ENCODE measurements around the gene SNX32. TPM values are rescaled to one million over a fixed set of nuclear protein-coding genes. Genes with fewer than 3 reads are reported as not detected.

SNX32 gene
- total RNA-seq, 4 donors from 2014 or later = 0.76 to 1.1 TPM; not detected in 2

DNA sequence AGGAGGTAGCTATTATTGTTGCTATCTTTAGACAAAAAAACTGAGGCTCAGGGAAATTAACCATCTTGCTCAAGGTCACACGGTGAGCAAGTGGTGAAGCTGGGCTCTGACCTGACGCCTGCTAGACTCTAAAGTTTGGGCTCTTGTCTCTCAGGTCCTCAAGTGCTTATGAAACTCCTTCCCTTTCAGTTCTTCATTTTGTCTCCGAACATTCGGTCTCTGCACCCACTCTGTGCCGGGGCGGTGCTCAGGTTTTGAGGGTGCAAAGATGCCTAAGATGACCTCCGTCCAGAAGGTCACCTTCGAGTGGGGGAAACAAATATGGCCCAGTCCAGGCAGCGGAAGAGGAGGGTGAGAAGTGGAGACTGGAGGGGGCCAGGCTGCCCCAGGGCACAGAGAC is 30.9 kb upstream of the SNX32 start:
- WGBS = 84% methylated on average over 9 of the region's 9 CpGs
- H3K27me3 ChIP-seq = peaks cover 33% of the 10 kb centered on the region
- H3K9me3 ChIP-seq = no peaks in the 10 kb centered on the region
- TF ChIP-seq POLR2A (IDR thresholded peaks at IDR 0.05) = no peak
- TF ChIP-seq, protein P1, sequence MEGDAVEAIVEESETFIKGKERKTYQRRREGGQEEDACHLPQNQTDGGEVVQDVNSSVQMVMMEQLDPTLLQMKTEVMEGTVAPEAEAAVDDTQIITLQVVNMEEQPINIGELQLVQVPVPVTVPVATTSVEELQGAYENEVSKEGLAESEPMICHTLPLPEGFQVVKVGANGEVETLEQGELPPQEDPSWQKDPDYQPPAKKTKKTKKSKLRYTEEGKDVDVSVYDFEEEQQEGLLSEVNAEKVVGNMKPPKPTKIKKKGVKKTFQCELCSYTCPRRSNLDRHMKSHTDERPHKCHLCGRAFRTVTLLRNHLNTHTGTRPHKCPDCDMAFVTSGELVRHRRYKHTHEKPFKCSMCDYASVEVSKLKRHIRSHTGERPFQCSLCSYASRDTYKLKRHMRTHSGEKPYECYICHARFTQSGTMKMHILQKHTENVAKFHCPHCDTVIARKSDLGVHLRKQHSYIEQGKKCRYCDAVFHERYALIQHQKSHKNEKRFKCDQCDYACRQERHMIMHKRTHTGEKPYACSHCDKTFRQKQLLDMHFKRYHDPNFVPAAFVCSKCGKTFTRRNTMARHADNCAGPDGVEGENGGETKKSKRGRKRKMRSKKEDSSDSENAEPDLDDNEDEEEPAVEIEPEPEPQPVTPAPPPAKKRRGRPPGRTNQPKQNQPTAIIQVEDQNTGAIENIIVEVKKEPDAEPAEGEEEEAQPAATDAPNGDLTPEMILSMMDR (IDR thresholded peaks at IDR 0.05) = no peak
- TF ChIP-seq EP300 (IDR thresholded peaks at IDR 0.05) = no peak
- TF ChIP-seq POLR2AphosphoS5 (IDR thresholded peaks at IDR 0.05) = no peak
- H3K36me3 ChIP-seq = no peaks in the 10 kb centered on the region
- no peak overlapping the region for H3K27ac ChIP-seq
- no peak overlapping the region for H3K4me3 ChIP-seq
- no peak for DNase-seq (ENCODE audit: low spot score in 2 of 2)
- peaks cover 3% of the 10 kb centered on the region for H3K4me1 ChIP-seq

DNA sequence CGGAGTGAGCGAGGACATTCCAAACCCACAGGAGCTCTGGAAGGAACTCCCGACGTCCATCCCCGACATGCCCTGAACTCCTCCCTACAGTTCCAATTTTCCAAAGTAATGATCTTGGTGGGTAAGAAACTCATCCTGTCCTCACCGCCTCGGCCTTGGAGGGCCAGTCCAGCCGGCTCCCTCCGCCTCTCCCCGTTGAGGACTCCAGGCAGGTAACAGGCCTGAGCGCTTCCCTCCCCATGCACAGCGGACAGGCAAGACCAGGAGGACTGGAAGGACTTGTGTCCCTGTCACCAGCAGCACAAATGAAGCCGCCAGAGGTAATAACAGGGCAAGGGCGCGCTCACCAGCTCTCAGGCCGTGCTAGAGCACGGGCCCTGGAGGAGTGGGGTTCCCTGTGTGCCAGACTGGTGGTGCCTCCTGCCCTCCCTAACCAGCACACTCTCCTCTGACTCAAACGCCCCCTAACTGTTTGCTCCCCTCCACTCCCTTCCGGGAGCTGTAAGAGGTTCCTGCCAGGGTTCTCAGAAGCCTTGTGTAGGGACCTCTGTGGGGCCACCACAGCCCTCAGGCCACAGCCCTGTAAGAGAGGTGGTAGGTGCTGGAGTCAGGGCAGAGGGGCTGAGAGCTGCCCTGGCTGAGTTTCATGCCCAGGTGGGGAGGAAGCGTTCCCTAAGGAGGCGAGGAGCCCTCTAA is 29.8 kb upstream of the SNX32 start:
- Histone ChIP-seq H3K27ac (no peak overlapping the region), H3K9me3 (no peaks in the 10 kb centered on the region), H3K4me1 (peaks cover 3% of the 10 kb centered on the region), H3K4me3 (no peak overlapping the region), H3K27me3 (peaks cover 28% of the 10 kb centered on the region), H3K36me3 (no peaks in the 10 kb centered on the region)
- WGBS = 74% methylated on average over 11 of the region's 21 CpGs
- DNase-seq (ENCODE audit: low spot score in 2 of 2) = no peak
- TF ChIP-seq, protein P1 (IDR thresholded peaks at IDR 0.05) = no peak
- no peak for TF ChIP-seq EP300 (IDR thresholded peaks at IDR 0.05)
- TF ChIP-seq POLR2AphosphoS5 (IDR thresholded peaks at IDR 0.05) = no peak
- TF ChIP-seq POLR2A (IDR thresholded peaks at IDR 0.05) = no peak

DNA sequence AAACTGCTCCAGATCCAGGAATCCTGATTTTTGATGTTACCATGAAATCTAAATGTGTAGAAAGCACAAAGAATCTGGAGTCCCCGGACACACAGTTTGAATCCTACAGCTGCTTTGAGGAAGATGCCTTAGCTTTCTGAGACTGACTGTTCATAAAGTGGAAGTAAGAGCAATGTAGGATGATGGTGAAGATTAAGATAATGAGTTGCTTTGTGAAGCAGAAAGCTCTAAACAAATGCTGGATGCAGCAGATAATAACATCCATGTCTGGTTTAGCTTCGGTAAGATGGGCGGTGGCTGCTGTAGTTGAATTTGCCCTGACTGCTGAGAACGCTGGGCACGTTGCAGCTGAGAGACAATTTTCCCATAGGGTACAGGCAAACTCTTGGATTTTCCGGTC is 26.8 kb upstream of the SNX32 start:
- no peaks in the 10 kb centered on the region for H3K36me3 ChIP-seq
- H3K27me3 ChIP-seq = peaks cover 16% of the 10 kb centered on the region
- TF ChIP-seq, protein P1 (IDR thresholded peaks at IDR 0.05) = no peak
- no peak for TF ChIP-seq EP300 (IDR thresholded peaks at IDR 0.05)
- TF ChIP-seq POLR2A (IDR thresholded peaks at IDR 0.05) = no peak
- TF ChIP-seq POLR2AphosphoS5 (IDR thresholded peaks at IDR 0.05) = no peak
- WGBS = 52% methylated on average over 5 of the region's 6 CpGs
- DNase-seq (ENCODE audit: low spot score in 2 of 2) = no peak
- no peak overlapping the region for H3K27ac ChIP-seq
- H3K9me3 ChIP-seq = no peaks in the 10 kb centered on the region
- no peak overlapping the region for H3K4me3 ChIP-seq
- peaks cover 10% of the 10 kb centered on the region for H3K4me1 ChIP-seq

DNA sequence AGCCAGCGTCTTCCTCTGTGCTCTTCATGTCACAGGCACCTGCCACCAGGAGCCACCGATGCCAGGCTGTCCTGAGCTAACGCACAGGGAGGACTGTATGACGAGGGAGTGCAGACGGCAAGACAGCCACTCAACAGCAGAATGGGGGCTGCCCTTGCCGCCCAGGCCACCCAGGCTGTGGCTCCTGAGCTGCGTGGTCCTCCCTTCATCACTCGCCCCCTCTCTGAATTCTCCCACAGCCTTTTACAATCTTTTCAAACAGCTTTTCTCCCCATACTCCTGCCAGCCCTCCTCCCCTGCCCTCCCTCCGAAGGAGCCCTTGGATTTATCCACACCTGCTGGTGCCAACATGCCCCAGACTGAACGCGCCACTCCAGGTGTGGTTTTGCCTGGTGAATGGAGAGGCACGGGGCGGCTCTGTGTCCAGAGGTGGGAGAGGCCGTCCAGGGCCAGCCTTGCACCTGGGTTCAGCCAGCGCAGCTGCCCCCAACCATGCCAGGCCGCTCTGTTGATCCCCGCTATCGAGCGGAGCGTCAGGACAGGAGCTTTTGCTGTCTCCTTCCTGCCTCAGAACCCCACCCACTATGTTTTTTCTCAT is 24.9 kb upstream of the SNX32 start:
- no peaks in the 10 kb centered on the region for H3K36me3 ChIP-seq
- peaks cover 4% of the 10 kb centered on the region for H3K27me3 ChIP-seq
- 40% methylated on average over 19 of the region's 20 CpGs for WGBS
- DNase-seq (ENCODE audit: low spot score in 2 of 2) = no peak
- H3K4me1 ChIP-seq = peaks cover 10% of the 10 kb centered on the region
- no peak overlapping the region for H3K4me3 ChIP-seq
- TF ChIP-seq POLR2AphosphoS5 (IDR thresholded peaks at IDR 0.05) = no peak
- no peak for TF ChIP-seq EP300 (IDR thresholded peaks at IDR 0.05)
- no peak for TF ChIP-seq POLR2A (IDR thresholded peaks at IDR 0.05)
- TF ChIP-seq, protein P1 (IDR thresholded peaks at IDR 0.05) = no peak
- H3K27ac ChIP-seq = no peak overlapping the region
- H3K9me3 ChIP-seq = no peaks in the 10 kb centered on the region

DNA sequence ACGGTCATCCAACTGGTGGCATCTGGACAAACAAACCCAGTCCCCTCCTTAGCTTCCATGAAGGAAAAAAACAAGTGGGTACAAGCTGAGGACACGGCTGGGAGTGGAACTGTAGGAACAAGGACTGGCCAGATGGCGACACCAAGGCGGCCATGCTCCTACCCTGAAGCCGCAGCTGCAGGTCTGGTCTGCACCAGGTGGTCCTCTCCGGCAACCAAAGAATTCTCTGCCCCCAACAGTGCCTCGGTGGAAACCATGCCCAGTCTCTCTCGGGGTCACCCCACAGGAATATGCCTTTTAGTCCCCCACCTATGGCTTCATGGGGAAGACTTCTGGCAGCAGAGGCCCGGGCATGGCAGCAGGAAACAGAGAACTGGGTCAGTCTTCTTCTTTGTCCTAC is 24.3 kb upstream of the SNX32 start:
- no peak for TF ChIP-seq EP300 (IDR thresholded peaks at IDR 0.05)
- TF ChIP-seq, protein P1 (IDR thresholded peaks at IDR 0.05) = no peak
- TF ChIP-seq POLR2AphosphoS5 (IDR thresholded peaks at IDR 0.05) = no peak
- no peak for TF ChIP-seq POLR2A (IDR thresholded peaks at IDR 0.05)
- 63% methylated on average over 7 of the region's 9 CpGs for WGBS
- no peaks in the 10 kb centered on the region for H3K36me3 ChIP-seq
- no peak overlapping the region for H3K27ac ChIP-seq
- peaks cover 16% of the 10 kb centered on the region for H3K4me1 ChIP-seq
- H3K27me3 ChIP-seq = no peaks in the 10 kb centered on the region
- no peak overlapping the region for H3K4me3 ChIP-seq
- H3K9me3 ChIP-seq = no peaks in the 10 kb centered on the region
- DNase-seq (ENCODE audit: low spot score in 2 of 2) = no peak
